SH-SY5Y (cell line): ENCODE measurements around the gene HECTD1.

Experiments used
- GATA2 ChIP-seq: IDR thresholded peaks from 2 replicates; pipeline ENCODE4 v1.6.1; 2011; ENCODE audit warnings: mild to moderate bottlenecking, low read depth, low read length
- GATA3 ChIP-seq: IDR thresholded peaks from 2 replicates; pipeline ENCODE4 v1.6.1; 2011; ENCODE audit warnings: low read depth, mild to moderate bottlenecking, low read length, moderate library complexity

DNA sequence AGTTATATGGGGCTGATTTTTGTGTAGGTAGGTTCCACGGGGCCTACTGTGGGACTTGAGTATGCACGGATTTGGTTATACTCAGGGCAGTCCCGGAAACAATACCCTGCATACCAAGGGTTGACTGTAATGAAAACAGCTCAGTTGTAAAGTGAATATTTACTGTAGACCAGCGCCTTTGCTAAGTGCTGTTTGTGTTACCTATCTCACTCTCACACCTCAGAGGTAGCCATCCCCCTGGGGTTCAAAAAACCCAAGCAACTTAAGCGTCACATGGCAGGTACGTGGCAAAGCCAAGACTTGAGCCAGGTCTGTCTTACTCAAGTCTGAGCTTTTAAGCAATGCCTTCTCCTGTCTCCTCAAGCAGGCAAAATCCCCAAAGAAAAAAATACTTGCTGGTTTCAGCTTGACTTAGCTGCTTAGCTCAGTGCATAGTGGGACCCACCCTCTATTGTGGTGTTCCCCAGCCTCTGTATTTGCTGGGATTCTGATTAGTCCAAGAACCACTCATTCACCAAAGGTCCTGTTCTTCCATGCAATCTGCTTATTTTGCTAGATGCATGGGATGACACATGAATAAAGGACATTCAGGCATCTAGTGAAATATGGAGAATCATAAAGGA is 147.2 kb downstream of the HECTD1 start:
- no peak for TF ChIP-seq GATA2
- TF ChIP-seq GATA3: no peak
